Psoas muscle (tissue), 8 donors: Measurements from ENCODE around the gene TMEM256. TPM values are rescaled to one million over a fixed set of nuclear protein-coding genes. Genes with fewer than 3 reads are reported as not detected.

ENCODE experiments used
- ATAC-seq, 4 donors: fragments of 200-7000 bp; cut with Tn5 transposase; one replicate each; pipeline ENCODE4 v1.9.1; 2020; ENCODE audit warnings: moderate library complexity in 3 of 4, mild to moderate bottlenecking in 2 of 4
- DNase-seq, 2 donors: peaks; one replicate each; pipeline ENCODE4 v3.0.0-alpha.2; 2020
- H3K27ac ChIP-seq: fragments of 200-600 bp; one replicate; pipeline ENCODE4 v1.8.0; 2022
- H3K27me3 ChIP-seq, 3 donors: fragments of 200-600 bp in 1 of 3; one replicate each; pipeline versions ENCODE4 v1.6.1 to v1.8.0; 2013 to 2022; ENCODE audit warnings: low read length in 2 of 3, mild to moderate bottlenecking in 2 of 3, moderate library complexity in 1 of 3; ENCODE audit not compliant: insufficient read depth in 3 of 3
- H3K36me3 ChIP-seq, 2 donors: fragments of 200-600 bp in 1 of 2; one replicate each; pipeline versions ENCODE4 v1.6.1 to v1.8.0; 2013 to 2022; ENCODE audit warnings: low read depth in 1 of 2, mild to moderate bottlenecking in 1 of 2, moderate library complexity in 1 of 2; ENCODE audit not compliant: insufficient read depth in 1 of 2
- H3K4me1 ChIP-seq: fragments of 200-600 bp; one replicate; pipeline ENCODE4 v1.8.0; 2022
- H3K4me3 ChIP-seq: fragments of 200-600 bp; one replicate; pipeline ENCODE4 v1.8.0; 2022; ENCODE audit warnings: mild to moderate bottlenecking
- H3K9me3 ChIP-seq: fragments of 200-600 bp; one replicate; pipeline ENCODE4 v1.8.0; 2022
- WGBS, 3 donors: extraction: QIAGEN DNeasy Blood & Tissue Kit; methylation state at CpG; one replicate each; pipeline versions ENCODE4 v1.1.6 to v1.1.7; 2013; 5-methylcytosine and 5-hydroxymethylcytosine counted together
- intact Hi-C, 2 donors: fragments of 100-400 bp; cut with DNase I; formaldehyde crosslinking; loops; one replicate each; pipeline versions ENCODE4 v1.11.0 to v1.14.2; 2022
- polyA plus RNA-seq, 3 donors: library from polyadenylated mRNA; stranded (reverse); fragments of 200-250 nt; gene quantifications; one replicate each; pipeline ENCODE4 v1.2.3, GENCODE V29; 2013
- total RNA-seq, 4 donors: library from RNA; stranded (reverse); fragmentation: NEBNext Ultra II Directional in 2 of 4; extraction: Animal tissue kit (Norgen Biotek cat#: 25700) in 2 of 4; gene quantifications; one replicate each; pipeline versions ENCODE4 v1.2.1 to v1.2.4, GENCODE V29; 2021 to 2023
- TF ChIP-seq, protein P1 (sequence below): fragments of 200-600 bp; IDR thresholded peaks from one replicate; pipeline ENCODE4 v1.8.0; 2022; ENCODE audit warnings: antibody characterized with exemption
- donor health status: healthy with polysubstance abuse.
- donor health status: DM: no; HTN: no; CAD: no; lungs with moderate emphysema.
- donor health status: Bipolar disorder and iron deficiency.
- donor health status: healthy.
- donor health status: DM: yes; HTN: yes; CAD: no.
- donor health status: DM: no; HTN: no; CAD: no.
- donor health status: DM: no; HTN: no; CAD: no.
- donor health status: DM: yes; HTN: yes; CAD: no.

Gene TMEM256
- total and polyA plus RNA-seq, 7 donors: 47.1 to 80.4 (median 62.4) TPM

DNA sequence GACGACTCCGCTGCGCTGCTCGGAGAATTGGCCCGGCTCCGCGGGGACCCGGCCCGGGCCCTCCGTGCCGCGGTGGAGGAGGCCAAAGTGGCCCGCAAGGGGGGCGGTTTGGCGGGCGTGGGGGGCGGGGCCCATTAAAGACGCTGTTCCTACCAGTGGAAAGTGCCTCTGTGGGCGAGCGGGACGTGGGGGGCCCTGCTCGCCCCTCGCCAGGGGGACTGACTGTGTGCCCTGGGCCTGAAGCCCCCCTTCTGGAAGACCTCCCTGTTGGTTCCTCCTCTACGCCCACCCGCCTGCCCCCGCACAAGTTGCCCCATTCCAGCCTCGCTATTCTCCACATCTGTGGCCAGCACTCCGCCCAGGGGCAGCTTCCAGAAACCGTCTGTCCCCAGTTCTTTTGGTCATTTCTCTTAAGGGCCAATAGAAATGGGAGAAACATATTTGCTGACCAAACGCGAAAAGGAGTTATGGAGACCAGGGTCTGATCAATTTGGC, 33.5 kb upstream of the TMEM256 start:
- no peak for DNase-seq
- peak in 1 of 4 donors; percentile 0 for ATAC-seq
- H3K27me3 ChIP-seq: no peaks in the 10 kb centered on the region
- peak overlapping the region; percentile 100 for H3K27ac ChIP-seq
- WGBS, 3 donors: 23 to 35% (median 32%) methylated on average over 19 to 31 of the region's 31 CpGs
- peaks cover 44% of the 10 kb centered on the region for H3K4me1 ChIP-seq
- H3K36me3 ChIP-seq: no peaks in the 10 kb centered on the region
- H3K4me3 ChIP-seq: peak overlapping the region; percentile 72
- TF ChIP-seq, protein P1, sequence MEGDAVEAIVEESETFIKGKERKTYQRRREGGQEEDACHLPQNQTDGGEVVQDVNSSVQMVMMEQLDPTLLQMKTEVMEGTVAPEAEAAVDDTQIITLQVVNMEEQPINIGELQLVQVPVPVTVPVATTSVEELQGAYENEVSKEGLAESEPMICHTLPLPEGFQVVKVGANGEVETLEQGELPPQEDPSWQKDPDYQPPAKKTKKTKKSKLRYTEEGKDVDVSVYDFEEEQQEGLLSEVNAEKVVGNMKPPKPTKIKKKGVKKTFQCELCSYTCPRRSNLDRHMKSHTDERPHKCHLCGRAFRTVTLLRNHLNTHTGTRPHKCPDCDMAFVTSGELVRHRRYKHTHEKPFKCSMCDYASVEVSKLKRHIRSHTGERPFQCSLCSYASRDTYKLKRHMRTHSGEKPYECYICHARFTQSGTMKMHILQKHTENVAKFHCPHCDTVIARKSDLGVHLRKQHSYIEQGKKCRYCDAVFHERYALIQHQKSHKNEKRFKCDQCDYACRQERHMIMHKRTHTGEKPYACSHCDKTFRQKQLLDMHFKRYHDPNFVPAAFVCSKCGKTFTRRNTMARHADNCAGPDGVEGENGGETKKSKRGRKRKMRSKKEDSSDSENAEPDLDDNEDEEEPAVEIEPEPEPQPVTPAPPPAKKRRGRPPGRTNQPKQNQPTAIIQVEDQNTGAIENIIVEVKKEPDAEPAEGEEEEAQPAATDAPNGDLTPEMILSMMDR: no peak
- intact Hi-C loops: loop anchor here (5.0 to 10.0 kb wide), 3 partner anchors 85 to 247 kb away; partner anchors contain the start of genes KCTD11 (in 1 of the 2), SENP3 (in 1 of the 2), TP53 (in 1 of the 2) and WRAP53 (in 1 of the 2)
- H3K9me3 ChIP-seq: no peaks in the 10 kb centered on the region

DNA sequence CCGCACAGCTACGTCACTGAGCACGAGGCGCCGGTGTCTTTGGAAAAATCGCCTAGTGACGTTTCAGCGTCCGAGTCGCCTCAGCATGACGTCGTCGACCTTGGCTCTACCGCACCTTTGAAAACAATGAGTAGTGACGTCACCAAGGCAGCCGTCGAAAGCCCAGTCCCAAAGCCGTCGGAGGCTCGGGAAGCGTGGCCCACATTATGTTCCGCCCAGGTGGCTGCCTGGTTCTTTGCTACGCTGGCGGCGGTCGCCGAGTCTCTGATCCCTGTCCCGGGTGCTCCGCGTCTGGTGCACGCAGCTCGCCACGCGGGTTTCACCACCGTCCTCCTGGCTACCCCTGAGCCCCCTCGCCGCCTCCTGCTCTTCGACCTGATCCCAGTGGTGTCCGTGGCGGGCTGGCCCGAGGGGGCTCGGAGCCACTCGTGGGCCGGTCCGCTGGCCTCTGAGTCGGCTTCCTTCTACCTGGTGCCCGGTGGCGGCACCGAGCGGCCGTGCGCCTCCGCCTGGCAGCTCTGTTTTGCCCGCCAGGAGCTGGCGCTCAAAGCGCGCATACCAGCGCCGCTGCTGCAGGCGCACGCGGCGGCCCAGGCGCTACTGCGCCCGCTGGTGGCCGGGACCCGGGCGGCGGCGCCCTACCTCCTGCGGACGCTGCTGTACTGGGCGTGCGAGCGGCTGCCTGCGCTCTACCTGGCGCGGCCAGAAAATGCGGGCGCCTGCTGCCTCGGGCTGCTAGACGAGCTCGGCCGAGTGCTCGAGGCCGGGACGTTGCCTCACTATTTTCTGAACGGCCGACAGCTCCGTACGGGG, 32.9 kb upstream of the TMEM256 start:
- no peaks in the 10 kb centered on the region for H3K36me3 ChIP-seq
- no peaks in the 10 kb centered on the region for H3K27me3 ChIP-seq
- peak overlapping the region; percentile 100 for H3K27ac ChIP-seq
- peak; percentile 70 to 79 (median 78) for ATAC-seq
- intact Hi-C loops: loop anchor here (5.0 to 10.0 kb wide), 3 partner anchors 84 to 248 kb away; partner anchors contain the start of genes KCTD11 (in 1 of the 2), SENP3 (in 1 of the 2), TP53 (in 1 of the 2) and WRAP53 (in 1 of the 2)
- H3K4me3 ChIP-seq: peak overlapping the region; percentile 72
- no peaks in the 10 kb centered on the region for H3K9me3 ChIP-seq
- DNase-seq: peak; percentile 83 to 91
- 3 to 4% (median 3%) methylated on average over 84 to 92 of the region's 92 CpGs for WGBS, 3 donors
- TF ChIP-seq, protein P1: peak; percentile 88
- H3K4me1 ChIP-seq: peaks cover 44% of the 10 kb centered on the region

DNA sequence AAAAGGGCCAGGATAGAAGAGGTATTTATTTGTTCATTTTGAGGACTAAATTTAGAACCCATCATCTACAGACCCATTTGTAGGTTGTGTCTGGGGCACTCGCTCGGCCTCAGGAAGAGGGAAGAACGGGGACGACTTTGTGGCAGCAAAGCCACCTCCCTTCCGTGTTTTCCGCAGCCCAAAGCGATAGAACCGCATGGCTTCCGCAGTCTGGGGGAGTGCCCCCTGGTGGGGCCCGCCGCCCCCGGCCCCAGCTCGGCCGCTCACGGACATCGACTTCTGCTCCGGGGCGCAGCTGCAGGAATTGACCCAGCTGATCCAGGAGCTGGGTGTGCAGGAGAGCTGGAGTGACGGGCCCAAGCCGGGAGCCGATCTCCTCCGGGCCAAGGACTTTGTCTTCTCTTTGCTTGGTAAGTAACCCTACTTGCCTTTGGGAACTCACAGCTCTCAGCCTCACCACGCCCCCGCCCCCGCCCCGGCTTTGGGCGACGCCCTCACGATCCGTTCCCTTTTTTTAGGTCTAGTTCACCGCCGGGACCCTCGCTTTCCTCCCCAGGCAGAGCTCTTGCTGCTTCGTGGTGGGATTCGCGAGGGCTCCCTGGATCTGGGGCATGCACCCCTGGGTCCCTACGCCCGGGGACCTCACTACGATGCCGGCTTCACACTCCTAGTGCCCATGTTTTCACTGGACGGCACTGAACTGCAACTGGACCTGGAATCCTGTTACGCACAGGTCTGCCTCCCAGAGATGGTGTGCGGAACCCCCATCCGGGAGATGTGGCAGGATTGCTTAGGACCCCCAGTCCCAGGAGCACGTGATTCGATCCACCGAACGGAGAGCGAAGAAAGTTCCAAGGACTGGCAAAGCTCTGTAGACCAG, 32.0 kb upstream of the TMEM256 start:
- Histone ChIP-seq H3K4me3 (peak overlapping the region; percentile 72), H3K27ac (peak overlapping the region; percentile 100), H3K27me3 (no peaks in the 10 kb centered on the region), H3K9me3 (no peaks in the 10 kb centered on the region), H3K36me3 (no peaks in the 10 kb centered on the region), H3K4me1 (peaks cover 38% of the 10 kb centered on the region)
- 10 to 11% (median 11%) methylated on average over 47 to 49 of the region's 49 CpGs for WGBS, 3 donors
- DNase-seq (peak; percentile 52 to 70), ATAC-seq (peak in 2 of 4 donors; percentile 4)
- intact Hi-C loops: loop anchor here (2.0 to 10.0 kb wide), 4 partner anchors 31 to 249 kb away; partner anchors contain the start of genes KCTD11 (in 1 of the 2), SENP3 (in 1 of the 2), TMEM256 (in 1 of the 2) and TP53 (in 1 of the 2)
- TF ChIP-seq, protein P1: no peak

DNA sequence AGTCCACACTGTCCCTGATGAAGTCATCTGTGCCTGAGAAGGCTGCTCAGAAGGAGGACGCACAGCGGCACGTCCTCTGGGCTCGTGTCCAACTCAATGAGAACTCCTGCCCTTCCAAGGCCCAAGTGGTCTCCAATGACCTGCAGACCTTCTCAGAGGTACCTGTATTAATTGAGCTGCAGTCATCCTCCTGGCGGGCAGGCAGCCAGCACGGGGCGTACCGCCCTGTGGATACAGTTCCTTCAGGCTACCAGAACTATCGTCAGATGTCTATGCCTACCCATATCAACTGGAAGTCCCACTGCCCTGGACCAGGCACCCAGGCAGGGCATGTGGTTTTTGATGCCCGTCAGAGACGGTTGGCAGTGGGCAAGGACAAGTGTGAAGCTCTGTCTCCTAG, 28.4 kb upstream of the TMEM256 start:
- Histone ChIP-seq H3K4me1 (peaks cover 17% of the 10 kb centered on the region), H3K9me3 (no peaks in the 10 kb centered on the region), H3K27ac (no peak overlapping the region), H3K36me3 (no peaks in the 10 kb centered on the region), H3K27me3 (no peaks in the 10 kb centered on the region), H3K4me3 (no peak overlapping the region)
- TF ChIP-seq, protein P1: no peak
- intact Hi-C loops: loop anchor here (5.0 to 10.0 kb wide), 2 partner anchors 65 to 253 kb away; partner anchors contain the start of genes TP53 (in 1 of the 2) and WRAP53 (in 1 of the 2)
- 88 to 93% (median 89%) methylated on average over 11 of the region's 11 CpGs for WGBS, 3 donors
- DNase-seq (no peak), ATAC-seq (no peak)
